HG03378 (cell line): ENCODE results near the gene C14orf119.

Experiments used
- ATAC-seq: cut with Tn5 transposase; IDR thresholded peaks from one replicate; pipeline ENCODE4 v1.9.1; 2021; ENCODE audit warnings: mild to moderate bottlenecking, moderate library complexity; ENCODE audit not compliant: unreplicated experiment

C14orf119 gene, protein sequence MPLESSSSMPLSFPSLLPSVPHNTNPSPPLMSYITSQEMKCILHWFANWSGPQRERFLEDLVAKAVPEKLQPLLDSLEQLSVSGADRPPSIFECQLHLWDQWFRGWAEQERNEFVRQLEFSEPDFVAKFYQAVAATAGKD

DNA sequence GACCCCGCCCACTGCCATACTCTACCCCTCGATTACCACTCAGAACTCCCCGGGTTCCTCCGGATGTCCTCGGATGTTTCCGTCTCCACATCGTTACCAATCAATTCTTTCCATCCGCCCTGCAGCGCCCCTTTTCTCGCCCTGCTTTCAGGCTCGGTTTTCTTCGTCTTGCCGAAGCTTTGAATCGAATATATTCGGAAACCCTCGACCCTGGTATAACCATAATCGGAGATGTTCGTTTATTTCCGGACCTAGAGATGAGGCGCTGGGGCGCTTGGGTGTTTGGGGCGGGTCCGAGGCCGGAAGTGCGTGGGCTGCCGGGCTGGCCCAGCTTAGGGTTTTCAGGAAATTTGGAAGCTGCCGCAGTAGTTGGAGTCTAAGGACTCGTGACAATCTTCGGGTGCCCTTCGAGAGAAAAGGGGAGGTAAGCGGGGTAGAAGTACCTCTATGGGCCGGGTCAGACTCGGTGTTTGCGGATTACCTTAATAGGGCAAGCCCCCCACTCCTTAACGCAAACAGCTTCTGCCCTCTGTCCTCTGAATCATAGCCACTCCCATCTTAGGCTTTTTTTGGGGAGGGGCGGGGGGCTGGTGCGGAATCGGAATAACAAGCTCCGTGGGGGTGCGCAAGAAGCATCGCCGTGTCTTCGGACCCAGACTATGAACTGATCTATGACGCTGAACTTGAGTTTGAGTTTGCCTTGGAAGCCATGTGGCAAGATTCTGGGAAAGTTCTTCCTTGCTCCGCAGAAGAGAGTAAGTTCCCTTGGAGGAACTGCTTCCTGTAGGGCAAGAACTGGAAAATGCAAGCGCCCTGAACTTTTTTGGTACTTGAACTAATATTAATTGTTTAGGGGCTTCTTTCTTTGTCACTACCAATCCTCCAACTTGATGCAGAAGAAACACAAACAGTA lies at the start of gene C14orf119:
Gene C14orf119, plus strand, starts transcription at position 310 of the 913 bp plus-strand sequence. CDS start 2,154 bp downstream, outside the sequence.
- ATAC-seq: peak; percentile 95

DNA sequence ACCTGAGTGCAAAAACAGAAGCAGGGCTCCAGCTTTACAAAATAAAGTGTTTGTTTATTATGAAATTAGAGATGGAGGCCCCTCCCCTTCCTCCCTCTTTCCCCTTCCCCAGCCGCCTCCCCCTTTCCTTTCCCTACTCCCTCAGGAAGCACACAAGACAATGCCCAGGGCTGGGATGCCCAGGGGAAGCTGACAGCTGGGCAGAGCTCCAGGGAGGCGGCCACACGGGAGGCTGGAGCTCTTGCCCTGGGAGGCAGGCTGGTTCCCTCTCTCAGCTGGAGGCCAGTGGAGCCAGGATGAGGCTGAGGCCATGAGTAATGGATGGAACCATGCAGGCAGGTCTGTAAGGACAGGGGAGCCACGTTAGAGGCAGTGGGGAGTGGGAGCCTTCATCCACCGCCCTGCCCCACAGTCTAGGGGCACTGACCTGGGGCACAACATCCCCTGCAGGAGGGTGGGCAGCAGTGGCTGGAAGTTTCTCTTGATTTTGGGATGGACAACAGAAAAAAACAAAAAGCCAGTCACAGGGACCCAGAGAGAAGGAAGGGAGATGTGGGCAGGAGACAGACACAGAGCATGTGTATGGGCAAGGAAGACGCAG lies 48.2 kb upstream of the C14orf119 start:
- ATAC-seq: no peak

DNA sequence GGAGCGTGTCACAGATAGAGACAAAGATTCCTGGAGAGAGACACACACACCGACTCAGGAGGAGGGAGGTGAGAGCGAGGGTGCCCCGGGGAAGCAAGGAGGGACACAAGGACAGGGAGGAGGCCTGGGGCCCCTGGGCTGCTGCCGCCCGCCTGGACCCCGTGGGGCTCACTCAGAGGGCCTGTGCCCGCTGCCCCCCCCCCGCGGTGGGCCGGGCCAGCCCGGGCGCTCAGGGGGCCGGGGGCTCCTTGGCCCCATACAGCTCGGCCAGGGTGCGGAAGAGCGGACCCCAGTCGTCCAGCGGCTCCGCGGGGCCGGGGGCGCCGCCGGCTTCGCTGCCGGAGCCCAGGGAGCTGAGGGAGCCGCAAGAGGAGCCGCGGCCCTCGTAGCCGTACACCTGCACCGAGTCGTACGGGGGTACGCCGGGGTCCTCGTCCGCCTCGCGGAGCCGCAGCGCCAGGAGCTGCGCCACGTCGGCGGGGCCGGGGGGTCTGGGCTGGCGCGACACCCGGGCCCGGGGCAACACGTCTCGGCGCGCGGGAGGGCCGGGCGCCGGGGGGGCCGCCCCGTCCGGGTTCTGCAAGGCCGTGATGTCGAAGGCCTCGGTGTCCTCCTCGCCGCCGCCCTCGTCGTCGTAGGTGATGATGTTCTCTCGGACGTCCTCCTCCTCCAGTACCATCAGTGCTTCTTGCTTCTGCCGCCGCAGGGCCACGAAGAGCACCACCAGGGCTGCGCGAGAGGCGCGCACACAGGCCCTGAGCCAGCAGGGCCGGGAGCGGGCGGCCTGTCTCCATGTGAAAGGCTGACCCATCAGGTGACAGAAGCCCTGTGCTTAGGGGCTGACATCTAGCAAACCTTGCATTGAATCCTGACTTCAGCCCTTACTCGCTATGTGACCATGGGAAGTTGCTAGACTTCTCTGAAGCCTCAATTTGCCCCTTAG lies 47.3 kb upstream of the C14orf119 start:
- ATAC-seq: no peak

DNA sequence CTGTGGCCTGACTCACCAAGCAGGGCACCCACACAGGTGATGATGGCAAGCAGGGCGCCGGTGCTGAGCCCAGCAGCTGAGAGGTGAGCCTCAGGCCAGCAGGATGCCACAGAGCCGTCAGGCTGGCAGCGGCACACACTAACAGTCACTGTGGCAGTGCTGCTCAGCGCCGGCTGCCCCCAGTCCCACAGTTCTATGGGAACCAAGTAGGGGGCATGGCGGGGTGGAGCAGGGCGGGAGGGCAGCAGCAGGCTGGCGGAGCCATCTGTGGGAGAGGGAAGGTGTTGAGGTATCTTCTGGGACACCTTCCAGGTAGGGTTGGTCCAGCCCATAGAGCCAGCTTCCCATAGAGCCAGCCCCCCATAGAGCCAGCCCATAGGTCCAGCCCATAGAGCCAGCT lies 46.3 kb upstream of the C14orf119 start:
- ATAC-seq: no peak

DNA sequence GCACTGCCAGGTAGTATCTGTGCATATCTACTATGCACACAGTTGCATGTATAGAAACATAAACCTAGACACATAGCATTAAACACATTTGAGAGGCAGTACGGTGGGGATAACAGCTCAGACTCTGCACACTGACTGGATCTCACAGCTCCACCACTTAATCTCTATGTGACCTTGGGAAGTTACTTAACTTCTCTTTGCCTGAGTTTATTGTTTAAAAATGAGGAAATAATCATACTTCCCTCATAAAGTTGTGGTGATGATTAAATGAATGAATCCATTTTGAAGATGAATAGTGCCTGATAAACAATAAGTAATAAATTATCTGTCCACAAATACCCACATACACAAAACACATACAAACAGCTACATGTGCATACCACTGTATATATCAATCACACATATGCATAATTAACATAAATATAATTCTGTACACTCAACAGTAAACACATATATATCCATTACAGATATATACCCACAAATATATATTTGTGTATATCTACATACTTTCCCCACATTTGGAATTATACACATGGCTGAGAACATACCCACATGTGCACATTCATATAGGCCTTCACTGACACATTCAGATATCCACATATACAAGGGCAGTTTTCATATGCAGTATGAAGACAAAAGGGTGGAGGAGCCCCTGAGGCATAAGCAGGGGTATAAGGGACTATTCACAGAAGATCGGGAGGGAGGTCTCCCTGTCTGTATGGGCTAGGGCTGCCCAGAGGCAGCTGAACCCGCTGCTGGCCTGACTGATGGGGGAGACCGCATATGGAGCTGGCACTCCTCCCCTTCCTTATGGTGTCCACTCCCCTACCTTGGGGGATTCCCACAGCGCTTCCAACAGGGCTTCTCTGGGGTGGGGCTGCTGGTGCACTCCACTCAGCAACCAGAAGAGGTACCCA lies 43.9 kb upstream of the C14orf119 start:
- no peak for ATAC-seq

DNA sequence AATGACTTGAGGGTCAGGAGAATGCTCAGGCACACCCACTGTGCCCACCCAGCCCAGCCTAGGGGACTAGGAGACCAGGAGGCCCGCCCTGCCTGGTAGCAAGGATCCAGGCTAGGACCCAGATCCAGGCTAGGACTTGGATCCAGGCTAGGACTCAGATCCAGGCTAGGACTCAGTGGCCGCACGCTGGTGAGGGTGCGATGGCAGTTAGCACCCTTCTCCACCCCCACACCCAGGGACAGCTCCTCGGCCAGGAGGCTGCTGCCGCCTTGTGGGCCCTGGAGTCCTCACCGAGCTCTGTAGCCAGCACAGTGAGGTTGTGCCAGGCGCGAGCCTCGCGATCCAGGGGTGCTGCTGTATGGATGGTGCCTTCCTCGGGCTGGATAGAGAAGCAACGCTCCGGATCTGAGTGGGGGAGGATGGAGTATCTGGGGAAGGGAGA lies 43.1 kb upstream of the C14orf119 start:
- ATAC-seq: no peak

DNA sequence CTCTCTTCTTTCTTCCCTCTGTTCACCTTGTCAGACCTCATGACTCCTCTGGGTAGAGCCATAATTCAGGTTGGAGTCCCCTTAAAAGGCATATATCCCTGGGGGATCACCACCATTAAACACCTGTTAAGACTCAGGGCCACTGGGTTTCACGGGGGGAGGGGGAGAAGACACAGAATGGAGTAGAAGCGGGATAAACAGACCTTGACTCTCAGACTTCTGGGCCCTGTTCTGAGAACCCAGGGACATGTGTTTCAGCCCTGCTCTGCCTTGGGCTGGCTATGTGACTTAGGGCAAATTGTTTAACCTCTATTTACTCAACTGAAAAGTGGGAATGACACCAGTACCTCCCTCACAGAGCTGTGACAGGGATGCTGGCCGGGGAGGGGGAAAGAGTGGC lies 42.6 kb upstream of the C14orf119 start:
- ATAC-seq: no peak

DNA sequence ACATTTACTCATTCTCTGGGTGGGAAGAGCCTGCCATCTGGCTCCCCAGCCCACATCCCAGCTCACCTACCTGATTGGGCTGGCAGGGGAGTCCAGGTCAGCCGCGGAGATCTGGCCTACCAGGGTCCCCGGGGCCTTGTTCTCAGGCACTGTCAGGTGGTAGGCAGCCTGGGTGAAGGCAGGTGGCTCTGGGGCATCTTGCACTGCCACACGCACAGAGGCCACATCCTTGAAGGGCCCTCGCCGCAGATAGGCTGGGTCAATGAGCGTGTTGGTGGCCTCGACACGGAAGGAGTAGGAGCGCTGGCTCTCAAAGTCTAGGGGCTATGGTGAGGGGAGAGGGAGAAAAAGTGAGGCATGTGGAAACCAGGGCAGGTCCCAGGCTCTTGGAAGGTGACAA lies 41.9 kb upstream of the C14orf119 start:
- ATAC-seq: no peak

DNA sequence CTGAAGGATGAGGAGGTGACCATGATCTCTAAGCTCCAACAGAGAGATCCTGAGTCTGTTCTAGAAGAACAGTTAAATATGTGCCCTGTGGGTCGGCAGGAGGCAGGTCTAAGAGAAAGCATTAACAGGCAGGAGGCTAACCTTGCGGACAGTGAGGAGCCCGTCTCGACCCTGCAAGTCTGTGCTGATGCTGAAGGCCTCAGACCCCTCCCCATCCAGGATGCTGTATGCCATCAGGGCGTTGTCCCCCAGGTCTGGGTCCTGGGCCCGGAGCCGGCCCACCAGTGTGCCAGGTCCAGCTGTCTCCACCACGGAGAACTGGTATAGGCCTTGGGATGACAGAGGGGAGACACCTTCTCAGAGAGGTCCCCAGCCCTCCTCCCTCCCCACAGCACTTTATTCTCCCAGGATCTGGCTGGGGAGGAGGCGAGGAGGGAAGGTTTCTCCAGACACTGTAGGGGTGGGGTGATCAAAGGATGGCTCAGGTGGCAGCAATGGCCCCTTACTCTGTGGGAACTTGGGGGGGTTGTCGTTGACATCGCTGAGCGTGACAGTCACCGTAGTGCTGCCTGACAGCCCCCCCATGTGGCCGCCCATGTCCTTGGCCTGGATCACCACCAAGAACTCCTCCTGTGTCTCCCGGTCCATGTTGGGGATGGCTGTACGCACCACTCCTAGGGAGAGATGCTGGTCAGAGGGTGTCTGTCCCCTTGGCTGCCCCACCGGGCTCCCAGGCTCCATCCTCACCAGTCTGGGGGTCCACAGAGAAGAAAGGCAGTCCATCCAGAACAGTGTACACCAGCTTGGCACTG lies 41.1 kb upstream of the C14orf119 start:
- ATAC-seq: no peak

DNA sequence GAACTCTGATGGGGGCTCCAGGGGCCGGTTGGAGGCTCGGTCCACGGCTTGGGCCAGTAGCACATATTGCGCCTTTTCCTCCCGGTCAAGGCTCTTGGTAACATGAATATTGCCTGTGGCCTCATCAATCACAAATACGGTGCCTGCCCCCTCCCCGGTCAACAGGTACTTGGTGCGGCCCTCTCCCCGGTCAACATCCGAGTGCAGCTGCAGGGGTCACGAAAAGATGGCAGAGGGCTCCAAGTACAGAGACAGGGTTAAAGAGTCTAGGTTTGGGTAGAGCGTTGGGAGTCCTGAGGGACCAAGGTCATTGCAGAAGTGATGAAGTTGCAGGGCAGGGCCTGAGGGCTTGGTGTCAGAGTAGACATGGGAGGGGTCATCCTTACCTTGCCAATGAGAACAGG lies 40.2 kb upstream of the C14orf119 start:
- ATAC-seq: no peak

DNA sequence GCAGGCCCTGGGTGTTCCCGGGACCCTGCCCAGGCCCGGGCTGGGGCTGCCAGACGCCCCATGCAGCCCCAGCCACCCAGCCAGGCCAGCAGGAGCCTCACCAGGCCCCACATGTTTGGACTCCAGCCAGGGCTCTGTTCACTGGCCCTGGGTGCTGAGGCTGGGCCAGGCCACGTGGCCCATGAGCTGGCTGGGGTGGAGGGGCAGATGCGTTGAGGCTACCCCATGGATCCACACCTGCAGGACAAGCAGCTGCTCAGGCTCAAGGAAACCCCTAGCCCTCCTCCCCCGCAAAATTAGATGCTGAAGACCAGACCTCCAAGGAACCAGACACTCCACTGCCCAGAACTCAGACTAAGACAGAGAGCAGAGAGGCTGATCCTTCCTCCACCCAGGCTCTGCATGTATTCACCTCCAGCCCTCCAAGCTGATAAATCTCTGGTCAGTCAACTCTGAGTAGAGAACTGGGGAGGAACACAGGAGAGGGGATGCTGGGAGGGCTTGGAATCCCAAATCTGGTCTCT lies 39.6 kb upstream of the C14orf119 start:
- no peak for ATAC-seq

DNA sequence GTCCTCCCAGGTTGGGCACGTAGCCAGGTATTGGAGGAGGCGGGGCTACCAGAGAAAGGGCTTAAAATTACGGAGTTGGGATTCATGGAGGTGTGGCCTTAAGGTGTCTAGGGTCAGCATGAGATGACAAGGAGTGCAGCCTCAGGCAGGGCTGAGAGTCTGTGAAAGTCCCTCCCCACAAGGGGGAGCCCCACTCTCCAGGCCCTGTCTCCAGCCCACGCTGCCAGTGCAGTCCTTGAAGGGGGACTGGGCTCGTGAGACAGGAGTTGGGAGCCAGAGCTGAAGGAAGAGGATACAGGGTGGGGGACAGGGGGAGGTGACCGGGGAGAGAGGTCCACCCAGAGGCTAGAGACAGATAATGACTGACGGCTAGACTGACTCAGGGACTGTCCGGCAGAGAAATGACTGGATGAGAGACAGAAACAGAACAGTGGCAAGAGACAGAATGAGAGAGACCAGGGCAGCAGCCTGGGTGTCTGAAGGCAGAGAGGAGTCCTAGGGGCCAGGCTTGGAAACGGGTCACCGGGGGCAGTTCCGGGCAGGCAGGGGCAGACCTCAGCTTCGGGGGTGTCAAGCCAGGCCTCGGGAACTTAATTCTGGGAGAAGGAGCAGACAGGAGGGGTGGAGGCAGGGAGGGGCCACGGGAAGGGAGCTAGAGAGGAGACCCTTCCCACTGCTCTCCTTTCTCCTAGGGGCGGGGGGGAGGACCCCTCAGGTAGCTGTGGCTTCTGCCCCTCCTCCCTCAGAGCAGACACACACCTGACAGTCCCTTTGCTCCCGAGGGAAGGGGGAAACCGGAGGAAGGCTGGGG lies 39.0 kb upstream of the C14orf119 start:
- ATAC-seq: peak; percentile 55

DNA sequence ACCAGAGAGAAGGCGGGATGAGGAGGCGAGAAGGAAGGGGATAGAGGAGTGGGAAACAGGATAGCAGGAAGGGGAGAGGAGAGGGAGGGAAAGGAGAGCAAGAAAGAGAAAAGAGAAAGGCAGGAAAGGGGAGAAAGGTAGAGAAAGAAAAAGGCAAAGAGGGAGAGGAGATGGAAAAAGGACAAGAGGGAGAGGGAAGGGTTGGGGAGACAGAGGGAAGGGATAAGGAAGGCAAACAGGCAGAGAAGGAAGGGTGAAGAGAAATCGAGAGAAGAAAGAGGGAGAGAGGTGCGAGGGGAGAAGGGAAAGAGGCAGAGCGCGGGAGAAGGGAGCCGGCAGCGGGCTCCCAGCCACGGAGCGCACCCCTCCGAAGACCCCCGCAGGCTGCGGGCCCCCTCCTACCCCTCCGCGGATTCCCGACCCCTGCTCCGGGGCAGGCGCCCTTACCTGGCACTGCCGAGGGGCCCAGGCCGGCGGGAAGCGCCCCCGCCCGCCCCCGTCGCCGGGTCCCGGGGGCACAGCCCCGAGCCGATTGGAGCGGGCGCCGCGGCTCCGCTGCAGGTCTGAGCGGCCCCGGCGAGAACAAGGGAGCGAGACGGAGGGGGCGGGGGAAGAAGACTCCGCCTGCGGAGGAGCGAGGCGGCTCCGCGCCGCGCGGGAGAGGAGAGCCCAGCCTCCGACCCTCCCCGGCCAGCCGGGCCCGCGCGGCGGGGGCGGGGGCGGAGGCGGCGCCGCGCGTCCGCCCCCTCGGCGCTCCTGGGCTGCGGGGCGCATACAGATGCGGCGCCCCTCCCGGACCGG lies 38.1 kb upstream of the C14orf119 start, which contains the start of gene CDH24:
Gene CDH24, minus strand, starts transcription at position 565 of the 801 bp plus-strand sequence. CDS start 1,787 bp downstream, outside the sequence.
- no peak for ATAC-seq

DNA sequence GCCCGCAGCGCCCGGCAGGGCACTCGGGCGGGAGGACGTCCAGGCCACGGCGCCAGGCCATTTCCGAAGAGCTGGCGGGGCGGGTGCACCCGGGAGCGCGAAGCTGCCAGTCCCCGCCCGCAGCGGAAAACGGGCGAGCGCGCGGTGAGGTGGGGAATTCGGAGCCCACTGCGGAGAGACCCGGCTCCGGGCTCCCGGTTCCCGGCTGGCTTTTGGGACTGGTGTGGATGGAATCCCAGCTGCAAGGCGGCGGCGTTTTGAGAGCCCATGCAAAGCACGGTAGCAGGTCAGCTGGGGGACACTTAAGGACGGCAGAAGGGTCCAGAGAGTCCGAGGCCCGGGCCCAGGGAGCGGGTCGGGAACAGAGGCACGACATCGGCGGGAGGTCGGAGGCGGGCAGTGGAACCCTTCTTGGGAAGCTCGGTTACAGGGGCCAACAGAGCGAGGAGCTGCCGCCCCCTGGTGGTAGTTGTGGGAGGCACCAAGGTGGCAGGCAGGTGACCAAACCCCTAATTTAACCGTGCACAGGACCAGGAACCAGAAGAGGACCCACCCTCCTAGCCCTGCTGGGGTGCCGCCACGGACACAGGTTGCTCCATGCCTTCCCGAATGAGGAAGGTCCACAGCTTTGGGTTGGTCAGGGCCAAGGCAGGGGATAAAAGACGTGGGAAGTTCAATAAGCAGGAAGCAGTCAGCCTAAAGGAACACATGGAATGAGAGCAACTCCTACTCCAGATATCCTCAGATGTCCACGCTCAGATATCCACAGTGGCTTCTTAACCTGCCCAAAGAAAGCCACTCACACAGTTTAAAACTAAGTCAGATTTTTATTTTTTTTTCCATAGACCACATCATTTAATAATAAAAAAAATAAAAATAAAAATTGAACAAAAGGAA lies 37.3 kb upstream of the C14orf119 start:
- peak; percentile 67 for ATAC-seq

DNA sequence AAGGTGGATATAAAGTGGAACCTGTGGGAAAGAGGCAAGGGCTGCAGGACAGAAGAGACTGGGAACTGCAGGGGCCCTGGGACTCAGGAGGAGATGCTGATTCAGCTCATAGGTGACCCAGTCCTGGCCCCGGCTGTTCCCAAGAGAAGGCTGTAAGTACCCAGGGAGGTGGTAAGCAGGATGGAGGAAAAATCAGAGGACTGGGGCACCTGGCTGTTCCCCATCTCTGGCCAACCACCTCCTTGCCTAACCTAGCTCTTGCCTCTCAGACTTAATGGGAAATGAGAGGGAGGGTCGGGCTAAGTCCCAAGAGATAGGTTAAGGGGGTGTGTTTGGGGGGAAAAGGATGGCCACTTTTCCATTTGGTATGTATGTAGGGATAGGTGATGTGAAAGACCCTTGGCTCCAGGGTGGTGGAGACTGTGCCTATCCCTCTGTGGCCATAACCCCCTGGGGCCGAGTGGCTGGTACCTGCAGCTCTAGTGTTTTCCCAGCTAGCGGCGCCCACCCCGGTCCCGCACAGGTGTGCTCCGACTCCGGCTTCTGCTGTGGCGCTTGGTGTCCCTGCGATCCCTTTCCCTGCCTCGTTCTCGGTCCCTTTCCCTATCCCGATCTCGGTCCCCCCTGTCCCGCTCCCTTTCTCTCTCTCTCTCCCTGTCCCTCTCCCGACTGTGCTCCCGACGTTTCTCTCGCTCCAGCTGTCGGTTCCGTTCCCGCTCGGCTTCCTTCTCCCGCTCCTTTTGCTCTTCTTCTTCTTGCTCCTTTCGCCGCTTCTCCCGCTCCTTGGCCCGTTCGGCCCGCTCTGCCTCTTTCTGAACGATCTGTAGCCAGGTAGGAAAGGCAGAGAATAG lies 36.4 kb upstream of the C14orf119 start:
- ATAC-seq: no peak
